CD1c-positive myeloid dendritic cell (primary cell): ENCODE data around the gene ADPRS.

Source experiments
- DNase-seq: peaks from one replicate; pipeline ENCODE4 v3.0.0-alpha.2; 2016; ENCODE audit errors: extremely low spot score

ADPRS gene

DNA sequence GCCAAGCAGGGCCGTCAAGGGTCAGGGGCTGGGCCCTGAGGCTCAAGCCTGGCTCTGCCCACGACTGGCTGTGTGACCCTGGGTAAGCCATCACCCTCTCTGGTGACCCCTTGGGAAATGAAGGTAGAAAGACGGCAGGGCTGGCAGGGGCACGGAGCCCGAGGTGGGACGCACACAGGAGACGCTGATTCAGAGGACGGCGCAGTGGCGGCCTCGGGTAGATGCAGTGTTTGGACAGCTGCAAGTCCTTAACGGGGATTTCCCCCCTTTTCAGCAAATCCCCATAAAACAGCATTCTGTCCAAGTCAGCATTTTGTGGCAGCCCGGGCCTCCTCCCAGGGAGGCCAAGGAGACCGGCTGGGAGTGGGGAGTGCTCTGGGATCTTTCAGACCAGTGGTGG, 19.6 kb downstream of the ADPRS start:
- no peak for DNase-seq

DNA sequence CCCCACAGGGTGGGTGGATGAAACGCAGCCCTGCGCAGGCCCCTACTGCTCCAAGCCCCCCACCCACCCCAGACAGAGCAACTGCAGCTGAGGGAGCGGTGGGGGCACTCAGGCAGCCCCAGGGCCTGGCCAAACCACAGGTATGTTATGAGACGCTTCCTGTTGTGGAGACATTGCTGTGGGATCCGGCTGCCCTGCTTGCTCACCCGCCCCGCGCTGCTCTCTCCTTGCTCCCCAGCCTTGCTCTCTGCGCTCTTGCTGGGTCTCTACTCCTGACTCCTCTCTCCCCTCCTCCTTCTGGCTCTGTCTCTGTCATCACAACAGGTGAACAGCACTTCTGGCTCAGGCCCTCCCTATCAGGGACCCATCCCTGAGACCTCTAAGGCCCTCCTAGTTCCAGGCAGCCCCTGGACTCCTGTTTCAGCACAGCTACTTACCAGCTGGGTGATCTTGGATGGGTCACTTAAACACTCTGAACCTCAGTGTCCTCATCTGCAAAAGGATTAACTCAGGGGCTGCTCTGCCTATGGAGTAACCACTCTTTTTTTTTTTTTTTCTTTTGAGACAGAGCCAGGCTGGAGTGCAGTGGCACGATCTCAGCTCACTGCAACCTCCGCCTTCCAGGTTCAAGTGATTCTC, 20.5 kb downstream of the ADPRS start:
- DNase-seq: no peak

DNA sequence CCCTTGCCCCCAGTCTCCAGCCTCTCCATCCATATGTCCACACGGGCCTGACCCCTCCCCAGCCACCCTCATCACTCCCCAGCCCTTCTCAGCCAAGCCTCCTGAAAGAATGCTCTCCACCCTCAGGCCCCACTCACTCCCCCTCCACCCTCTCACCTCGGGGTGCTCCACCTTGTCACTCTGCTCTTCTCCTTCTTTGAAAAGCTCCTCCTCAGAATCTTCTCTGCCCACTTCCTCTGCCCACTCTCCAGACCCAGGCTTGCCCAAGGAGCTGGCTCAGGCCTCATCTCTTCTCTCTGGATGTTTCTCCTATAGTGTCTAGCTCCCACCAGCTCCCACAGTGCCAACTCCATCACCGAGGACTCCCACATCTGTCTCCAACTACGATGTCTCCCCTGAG, 22.5 kb downstream of the ADPRS start:
- DNase-seq: no peak

DNA sequence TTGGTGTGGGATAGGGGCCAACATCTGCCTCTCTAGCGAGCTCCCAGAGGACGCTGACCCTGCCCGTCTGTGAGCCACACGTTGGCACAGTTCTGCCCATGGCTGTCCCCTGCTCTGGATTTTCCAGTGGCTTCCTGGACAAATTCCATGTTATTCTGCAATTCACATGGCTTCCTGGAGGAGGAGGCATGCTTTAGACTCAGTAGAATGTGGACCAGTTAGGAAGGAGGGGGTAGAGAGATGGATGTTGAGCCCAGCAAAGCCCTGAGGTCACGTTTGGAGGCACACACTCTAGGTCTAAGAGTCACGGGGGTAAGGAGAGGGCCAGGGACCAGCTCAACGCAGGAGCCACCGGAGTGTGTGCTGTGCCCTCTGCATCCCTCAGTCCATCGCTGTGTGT, 24.1 kb downstream of the ADPRS start:
- no peak for DNase-seq

DNA sequence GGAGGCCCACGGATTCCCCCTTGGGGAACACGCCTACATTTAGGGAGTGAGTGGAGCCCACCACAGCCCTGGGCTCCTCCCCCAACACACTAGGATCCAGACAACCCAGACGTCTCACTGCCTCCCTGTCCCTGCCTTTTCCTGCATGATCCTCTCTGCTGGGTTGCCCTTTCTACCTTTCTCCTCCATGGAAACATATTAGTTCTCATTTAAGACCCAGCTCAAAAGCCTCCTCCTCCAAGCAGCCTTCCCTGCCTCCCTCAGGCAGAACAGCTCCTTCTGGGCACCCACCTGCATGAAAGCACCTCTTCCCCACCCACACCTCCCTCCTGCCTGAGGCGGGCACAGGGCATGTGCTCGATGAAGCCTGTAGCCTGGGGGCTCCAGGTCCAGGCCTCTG, 25.7 kb downstream of the ADPRS start:
- no peak for DNase-seq

DNA sequence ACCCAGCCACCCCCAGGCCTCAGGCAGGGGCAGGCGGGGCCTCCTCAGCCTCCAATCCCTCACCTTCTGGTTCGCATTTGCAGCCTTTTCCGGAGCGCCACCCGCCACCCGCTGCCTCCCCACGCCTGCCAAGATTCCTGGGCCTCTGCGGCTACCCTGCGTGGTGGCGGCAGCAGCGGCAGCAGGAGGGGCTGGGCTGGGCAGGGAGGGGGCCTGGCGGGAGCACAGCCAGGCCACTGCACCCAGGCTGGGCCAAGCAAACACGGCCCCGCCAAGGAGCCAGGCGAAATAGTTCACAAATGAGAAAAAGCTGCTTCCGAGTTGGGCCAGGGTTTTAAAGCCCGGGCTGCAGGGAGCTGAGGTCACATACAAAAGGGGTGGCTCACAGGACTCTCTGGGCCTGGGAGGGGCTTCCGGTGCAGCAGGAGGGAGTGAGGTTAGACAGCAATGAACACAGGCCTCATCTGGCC, 26.5 kb downstream of the ADPRS start:
- DNase-seq: no peak

DNA sequence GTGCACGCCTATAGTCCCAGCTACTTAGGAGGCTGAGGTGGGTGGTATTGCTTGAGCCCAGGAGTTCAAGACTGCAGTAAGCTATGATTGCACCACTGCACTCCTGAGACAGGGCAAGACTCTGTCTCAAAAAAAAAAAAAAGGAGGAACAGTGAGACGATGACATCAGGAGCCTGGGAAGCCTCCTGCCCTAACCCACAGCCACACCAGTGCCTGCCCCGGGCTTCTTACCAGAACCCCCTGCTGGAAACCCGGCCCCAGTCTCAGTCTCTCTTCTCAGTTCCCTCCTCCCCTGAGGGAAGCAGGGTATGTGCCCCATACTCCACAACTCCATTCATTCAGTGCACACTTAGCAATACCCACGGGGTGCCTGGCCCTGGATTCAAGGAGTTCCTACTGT, 27.2 kb downstream of the ADPRS start:
- peak; percentile 78 for DNase-seq

DNA sequence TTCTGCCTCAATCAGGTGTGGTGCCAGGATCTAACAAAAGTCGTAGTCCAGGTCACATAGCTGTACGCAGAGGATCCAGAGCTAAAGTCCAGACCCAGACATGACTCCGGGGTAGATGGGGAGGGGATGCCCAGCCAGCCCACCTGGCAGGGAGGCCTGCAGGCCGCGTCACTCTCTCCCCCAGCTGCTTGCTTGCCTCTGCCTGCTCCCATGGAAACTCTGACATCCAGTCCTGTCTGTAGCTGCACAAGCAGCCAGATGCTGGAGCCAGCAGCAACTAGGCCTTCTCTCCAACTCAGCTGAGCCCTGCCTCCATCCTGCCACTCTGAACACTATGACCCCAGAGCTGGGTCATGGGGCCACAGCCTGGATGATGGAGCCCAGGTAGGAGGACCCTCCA, 28.2 kb downstream of the ADPRS start:
- no peak for DNase-seq

DNA sequence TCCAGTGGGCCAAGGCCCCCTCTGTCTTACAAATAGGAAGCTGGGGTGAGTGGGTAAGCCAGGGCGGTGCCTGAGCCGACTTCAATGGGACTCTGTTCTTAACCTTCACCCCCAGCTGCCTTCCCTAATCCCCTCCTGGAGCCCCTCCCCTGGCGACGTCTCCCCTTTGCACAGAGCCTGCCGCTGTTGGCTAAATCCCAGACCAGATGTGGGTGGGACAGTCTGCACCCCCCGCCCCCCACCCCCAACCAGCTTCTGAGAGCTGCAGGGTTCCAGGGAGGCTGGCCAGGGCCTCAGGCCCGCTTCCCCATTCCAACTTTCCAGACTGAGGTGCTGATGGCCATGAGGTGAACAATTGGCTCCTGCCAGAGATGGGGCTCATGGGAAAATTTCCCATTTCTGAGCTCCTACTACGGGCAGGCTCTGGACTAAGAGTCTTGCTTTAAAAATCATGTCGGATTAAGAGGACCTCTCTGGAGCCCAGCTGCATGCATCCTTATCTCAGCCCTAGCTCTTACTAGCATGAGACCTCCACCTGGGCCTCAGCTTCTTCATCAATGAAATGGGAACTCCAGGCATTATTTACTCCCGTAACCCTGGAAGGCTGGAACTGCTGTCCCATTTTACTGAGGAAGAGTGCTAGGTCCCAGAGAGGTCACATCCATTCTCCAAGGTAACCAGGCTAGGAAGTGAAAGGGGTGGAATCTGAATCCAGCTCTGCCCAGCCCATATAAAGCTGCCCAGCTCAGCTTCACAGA, 29.9 kb downstream of the ADPRS start:
- DNase-seq: no peak

DNA sequence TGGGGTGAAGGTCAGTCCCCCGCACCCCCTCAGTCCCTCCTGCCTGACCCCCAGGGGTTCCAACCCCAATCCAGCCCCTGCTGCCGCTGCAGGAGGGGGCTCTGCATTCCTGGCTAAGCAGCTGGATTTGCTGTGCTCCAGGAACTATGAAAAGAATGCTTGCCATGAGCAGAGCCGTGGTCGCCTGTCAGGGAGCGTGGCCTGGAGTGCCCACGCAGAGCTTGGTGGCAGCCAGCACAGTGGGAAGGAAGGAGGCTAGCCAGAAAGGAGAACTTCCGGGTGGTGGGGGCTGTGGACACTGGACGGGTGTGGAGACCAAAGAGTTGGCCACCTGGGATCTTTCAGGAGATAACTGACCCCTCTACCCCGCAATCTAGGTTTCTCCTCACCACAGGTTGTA, 30.8 kb downstream of the ADPRS start:
- peak; percentile 68 for DNase-seq

DNA sequence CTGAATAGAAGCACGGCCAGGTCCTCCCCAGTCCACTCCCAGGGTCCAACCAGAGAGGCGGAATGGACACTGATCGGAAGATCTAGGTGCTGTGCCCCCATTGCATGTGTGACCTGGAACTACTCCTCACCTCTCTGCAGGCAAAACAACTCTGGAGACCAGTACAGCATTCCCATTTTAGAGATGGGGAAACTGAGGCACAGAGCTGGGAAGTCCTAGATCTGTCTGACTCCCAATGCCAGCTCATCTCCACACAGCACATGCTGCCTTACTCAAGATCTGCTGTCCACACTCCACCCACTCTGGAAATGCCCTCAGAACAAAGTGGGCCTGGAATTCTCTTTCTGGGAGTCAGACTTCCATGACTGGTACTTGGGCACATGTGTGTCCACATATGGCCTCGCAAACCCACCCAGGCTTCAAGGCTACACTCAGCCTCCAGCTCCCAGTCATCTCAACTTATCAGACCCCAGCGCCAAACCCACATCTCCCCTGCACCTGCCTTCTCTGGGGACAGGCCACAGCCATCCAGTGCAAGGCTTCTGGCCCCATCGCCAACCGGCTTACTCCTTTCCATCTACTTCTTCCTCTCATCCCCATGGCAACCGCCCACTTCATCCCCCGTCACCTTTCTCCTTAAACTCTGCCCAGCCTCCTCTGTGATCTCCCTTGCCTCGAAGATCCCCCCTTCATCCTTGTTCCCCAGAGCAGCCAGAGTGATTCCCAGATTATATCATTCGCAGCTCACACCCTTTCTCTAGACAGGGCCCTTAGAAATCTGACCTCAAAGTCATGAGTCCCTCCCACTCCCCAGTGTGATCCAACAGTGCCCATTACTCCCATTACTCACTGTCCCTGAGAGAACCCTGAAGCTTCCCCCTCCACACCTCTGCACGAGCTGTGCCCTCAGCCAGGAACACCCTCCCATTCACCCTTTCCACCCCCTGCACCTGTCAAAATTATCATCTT, 33.7 kb downstream of the ADPRS start:
- peak; percentile 59 for DNase-seq

DNA sequence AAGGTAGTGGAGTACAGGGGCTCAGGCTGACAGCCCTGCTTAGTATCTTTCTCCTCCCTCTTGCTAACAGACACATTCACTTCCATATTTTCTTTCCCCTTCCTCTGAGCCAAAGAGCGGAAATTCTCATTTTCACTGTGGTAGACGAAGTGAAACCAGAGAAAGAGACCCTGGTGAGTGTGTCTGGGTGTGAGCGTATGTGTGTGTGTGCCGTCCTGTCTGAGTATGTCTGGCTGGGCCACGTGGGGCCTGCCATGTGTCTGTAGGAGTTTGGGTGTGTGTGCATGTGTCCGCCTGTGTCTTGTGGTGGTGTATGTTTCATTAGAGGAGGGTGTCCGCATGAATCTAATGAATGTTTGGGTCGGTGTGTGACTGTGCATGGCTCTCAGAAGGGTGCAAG, 34.7 kb downstream of the ADPRS start:
- DNase-seq: peak; percentile 91

DNA sequence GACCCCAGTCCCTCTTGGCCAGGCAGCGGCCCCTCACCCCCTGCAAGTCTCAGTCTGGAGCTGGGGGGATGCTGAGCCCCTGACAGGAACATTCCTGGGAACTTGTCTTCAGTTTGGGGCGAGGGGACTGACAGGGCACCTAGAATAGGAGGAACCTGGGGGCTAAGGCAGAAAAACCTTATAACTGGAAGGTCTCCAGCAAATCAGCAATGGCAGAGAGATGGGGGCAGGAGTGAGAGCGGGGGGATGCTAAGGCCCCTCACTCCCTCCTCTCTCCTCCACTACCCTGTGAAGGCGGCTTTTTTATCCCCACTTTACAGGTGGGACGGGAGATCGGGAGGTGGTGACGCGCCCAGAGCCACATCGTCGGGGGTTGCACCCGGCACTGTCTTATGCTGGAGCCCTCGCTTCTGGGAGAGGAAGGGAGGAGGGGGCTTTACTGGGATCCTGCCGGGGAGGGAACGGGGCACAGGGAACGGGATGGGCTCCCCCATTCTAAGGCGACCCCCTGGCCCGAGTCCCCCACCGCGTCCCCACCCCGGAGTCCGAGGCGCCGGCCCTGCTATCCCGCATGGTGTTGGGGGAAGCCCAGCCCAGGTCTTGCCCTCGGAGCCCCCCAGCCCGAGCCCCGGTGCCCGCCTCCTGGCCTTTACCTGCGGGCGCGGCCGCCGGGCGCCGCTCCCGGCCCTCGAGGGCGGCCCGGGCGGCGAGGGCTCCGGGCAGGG, 35.9 kb downstream of the ADPRS start:
- DNase-seq: no peak

DNA sequence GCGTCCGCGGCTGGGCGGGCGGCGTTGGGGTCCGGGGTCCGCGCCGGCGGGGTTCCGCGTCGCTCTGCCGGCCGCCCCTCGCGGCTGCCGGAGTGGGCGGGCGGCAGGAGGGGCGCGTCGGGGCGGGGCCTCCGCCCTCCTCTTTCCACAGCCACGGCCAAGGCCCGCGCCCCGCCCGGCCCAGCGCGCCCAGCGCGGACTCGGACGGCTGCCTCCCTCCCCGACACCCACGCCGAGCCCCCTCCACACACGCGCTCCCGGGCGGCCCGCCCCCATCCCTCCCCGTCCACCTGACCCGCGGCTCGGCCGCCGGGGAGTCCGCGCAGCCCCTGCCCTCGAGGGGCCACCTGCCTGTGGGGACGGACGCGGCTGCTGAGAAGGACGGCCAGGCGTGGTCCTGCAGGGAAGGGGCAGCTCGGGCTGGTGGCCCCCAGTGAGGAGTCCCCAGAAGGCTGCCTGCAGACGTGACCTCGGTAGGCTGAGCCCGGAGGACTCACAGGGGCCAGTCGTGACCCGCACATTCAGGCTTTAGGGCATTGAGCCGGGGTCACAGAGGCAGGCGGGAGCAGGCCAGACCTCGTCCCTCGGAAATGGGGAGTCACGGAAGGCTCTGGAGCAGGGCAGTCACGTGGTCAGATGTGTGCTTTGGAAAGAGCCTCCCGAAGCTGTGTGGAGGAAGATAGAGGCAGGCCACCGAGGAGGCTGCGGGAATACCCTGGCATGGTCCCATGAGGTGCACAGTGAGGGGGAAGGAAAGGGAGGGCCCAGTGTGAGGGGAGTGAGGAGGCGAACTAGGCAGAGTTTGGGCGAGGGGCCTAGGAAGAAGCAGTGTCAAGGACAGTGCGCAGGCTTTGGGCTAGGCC, 36.7 kb downstream of the ADPRS start, which contains the start of gene COL8A2:
Gene COL8A2 (minus strand): TSS at position 94 of the 863 bp plus-strand sequence. CDS start 24,980 bp downstream, outside the sequence.
- peak; percentile 8 for DNase-seq

DNA sequence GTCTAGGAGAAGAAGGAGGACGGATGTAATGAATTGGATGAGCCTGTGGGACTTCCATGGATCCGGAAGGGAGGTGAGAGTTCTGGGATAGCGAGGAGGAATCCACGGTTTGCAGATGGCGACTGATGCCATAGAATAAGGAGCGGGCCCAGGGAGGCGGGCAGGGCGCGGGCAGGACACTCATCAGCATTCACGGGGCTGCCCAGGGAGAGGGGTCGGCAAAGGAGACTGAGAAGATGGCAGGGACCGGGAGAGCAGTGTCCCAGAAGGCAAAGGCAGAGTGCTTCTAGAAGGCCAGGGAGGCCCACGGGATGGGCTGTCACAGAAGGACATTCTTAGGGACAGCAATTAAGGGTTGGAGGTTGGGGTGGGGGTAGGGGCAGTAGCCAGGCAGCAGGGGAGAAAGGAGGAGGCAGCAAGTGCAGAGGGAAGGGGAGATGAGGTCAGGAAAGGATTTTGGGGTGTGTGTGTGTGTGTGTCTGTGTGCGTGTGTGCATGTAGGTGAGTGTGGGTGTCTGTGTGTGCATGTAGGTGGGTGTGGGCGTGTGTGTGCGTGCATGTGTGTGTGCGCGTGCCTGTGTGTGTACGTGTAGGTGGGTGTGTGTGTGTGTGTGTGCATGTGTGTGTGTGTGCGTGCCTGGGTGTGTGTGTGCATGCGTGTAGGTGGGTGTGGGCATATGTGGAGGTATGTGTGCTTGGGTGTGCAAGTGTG, 37.5 kb downstream of the ADPRS start:
- no peak for DNase-seq

DNA sequence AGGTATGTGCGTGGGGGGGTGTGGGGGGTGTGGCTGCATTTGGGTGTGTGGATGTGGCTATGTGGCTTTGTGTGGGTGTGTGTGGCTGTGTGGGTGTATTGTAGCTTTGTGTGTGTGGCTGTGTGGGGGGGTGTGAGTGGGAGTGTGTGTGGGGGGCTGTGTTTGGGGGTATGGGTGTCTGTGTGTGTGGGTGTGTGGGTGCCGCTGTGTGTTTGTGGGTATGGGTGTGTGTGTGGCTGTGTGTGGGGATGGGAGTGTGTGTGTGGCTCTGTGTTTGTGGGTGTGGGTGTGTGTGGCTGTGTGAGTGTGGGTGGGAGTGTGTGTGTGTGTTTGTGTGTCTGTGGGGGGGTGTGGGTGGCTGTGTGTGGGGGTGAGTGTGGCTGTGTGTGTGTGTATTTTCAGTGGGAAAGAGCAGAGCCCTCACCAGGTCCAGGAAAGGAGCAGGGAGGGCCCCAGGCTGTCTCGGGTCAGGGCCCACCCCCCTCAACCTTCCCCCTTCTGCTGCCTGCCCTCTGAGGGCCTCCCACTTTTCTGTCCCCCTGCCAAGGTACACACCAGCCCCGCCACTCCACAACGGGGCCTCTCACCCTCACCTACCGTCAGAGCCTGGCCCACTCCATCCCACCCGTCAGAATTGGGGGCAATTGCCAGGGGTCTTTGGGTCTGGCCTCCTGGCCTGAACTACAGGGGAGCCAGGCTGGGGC, 38.3 kb downstream of the ADPRS start:
- DNase-seq: no peak

DNA sequence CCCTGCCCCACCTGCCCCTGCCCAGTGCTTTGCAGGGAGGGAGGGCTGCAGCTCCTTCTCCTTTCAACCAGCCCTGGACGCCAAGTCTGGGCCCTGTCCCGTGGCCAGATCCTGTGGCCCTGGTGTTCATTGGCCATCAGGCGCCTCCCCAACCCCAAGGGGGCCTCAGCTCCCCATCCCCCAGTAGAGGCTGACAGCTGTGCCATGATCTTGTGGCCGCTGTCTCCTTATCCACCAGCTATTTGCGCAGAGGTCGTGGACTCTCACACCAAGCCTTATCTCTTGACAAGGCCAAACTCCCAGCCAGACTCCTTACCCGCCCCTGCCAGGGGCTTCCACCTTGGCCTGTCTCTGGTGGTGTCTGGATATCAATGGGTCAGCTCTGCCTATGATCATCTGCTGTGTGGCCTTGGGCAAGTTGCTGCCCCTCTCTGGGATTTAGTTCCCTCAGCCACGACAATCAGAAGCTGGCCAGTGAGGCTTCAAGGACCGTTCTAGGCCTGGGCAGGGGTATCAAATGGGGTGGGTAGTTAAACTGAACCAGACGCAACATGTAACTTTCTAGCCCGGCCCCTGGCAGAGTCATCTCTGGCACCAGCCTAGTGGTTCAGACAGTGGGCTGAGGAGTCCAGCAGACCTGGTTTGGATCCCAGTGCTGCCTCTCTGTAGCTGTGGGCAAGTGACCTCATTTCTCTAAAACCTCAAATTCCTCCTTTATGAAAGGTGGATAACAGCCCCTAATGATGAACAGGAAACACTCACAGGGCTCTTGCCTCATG, 39.6 kb downstream of the ADPRS start:
- no peak for DNase-seq

DNA sequence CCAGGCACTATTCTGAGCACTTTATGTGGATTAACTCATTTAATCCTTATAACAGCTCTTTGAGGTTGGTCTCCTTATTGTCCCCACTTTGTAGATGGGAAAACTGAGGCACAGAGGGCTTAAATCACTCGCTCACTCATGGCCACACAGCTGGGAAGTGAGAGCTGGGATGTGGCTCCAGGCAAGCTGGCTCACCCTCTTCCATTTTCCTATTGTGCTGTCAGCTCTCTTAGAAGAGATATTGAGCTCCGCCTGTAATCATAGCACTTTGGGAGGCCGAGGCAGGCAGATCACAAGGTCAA, 40.2 kb downstream of the ADPRS start:
- DNase-seq: no peak

DNA sequence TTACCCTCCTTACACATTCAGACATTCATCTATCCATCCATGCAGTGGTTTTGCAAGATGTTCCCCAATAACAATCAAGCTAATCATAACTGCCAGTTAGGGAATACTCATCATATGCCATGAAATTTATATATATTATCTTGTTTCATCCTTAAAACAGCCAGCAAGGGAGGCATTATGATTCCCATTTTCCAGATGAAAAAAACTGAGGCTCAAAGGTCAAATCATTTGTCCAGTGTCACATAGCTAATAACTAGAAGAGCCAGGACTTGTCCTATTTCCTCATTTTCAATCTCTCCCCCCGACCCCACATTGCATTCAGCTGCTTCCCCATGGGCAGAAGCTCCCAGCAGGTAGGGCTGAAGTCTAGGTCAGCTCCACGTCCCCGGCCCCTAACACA, 43.3 kb downstream of the ADPRS start:
- no peak for DNase-seq
